Natural killer cell (primary cell): ENCODE data around the gene CHRNA3. TPM values are rescaled to one million over a fixed set of nuclear protein-coding genes. Genes with fewer than 3 reads are reported as not detected.

Experiments used
- ATAC-seq, 3 donors: fragments of 150-1000 bp in 2 of 3; fragments of 200-7000 bp in 1 of 3; cut with Tn5 transposase; 1 replicate in 1 of 3; 2 replicates in 2 of 3; pipeline ENCODE4 v1.10.0; 2021; ENCODE audit warnings: mild to moderate bottlenecking in 2 of 3, moderate library complexity in 2 of 3
- DNase-seq, 2 donors: peaks; one replicate each; pipeline versions ENCODE4 v3.0.0 to v3.0.0-alpha.2; 2013 to 2021; ENCODE audit warnings: mixed read lengths in 1 of 2
- H3K27ac ChIP-seq: one replicate; pipeline ENCODE4 v1.5.1; 2013; ENCODE audit warnings: mild to moderate bottlenecking, low read length
- H3K27me3 ChIP-seq: one replicate; pipeline ENCODE4 v1.6.1; 2013; ENCODE audit warnings: low read length; ENCODE audit not compliant: control insufficient read depth, insufficient read depth
- H3K36me3 ChIP-seq: one replicate; pipeline ENCODE4 v1.6.1; 2013; ENCODE audit warnings: low read length; ENCODE audit not compliant: control insufficient read depth, insufficient read depth
- H3K4me1 ChIP-seq: one replicate; pipeline ENCODE4 v1.6.1; 2013; ENCODE audit warnings: low read length; ENCODE audit not compliant: control insufficient read depth, insufficient read depth
- H3K4me3 ChIP-seq: one replicate; pipeline ENCODE4 v1.5.1; 2013; ENCODE audit warnings: low read length
- H3K9me3 ChIP-seq: one replicate; pipeline ENCODE4 v1.6.1; 2013; ENCODE audit warnings: low read length; ENCODE audit not compliant: control insufficient read depth, insufficient read depth
- H3K27ac Mint-ChIP-seq, 2 donors: one replicate each; pipeline ENCODE4 v1.8.0; 2022; ENCODE audit warnings: mild to moderate bottlenecking in 2 of 2, mixed read lengths in 2 of 2, moderate library complexity in 1 of 2
- H3K27me3 Mint-ChIP-seq, 2 donors: one replicate each; pipeline ENCODE4 v1.8.0; 2022; ENCODE audit warnings: low read depth in 2 of 2, mixed read lengths in 2 of 2
- H3K36me3 Mint-ChIP-seq: one replicate; pipeline ENCODE4 v1.8.0; 2022; ENCODE audit warnings: mixed read lengths
- H3K4me1 Mint-ChIP-seq, 2 donors: one replicate each; pipeline ENCODE4 v1.8.0; 2022; ENCODE audit warnings: mixed read lengths in 2 of 2
- H3K4me3 Mint-ChIP-seq: one replicate; pipeline ENCODE4 v1.8.0; 2022; ENCODE audit warnings: mild to moderate bottlenecking, moderate library complexity, mixed read lengths
- H3K9me3 Mint-ChIP-seq, 2 donors: one replicate each; pipeline ENCODE4 v1.8.0; 2022; ENCODE audit warnings: mixed read lengths in 2 of 2
- CTCF ChIP-seq: fragments of 200-600 bp; IDR thresholded peaks from one replicate; pipeline ENCODE4 v1.8.0; 2022; ENCODE audit warnings: antibody characterized with exemption
- WGBS: methylation state at CpG from one replicate; pipeline ENCODE4 v1.1.7; 2013; ENCODE audit warnings: missing lambda C conversion rate; ENCODE audit not compliant: insufficient coverage; 5-methylcytosine and 5-hydroxymethylcytosine counted together
- intact Hi-C: fragments of 100-400 bp; cut with micrococcal nuclease; formaldehyde crosslinking; loops from one replicate; pipeline ENCODE4 v1.14.2; 2022
- total RNA-seq, 4 donors: library from RNA; stranded (reverse); fragments of 120-200 nt in 1 of 4; gene quantifications; one replicate each; pipeline versions ENCODE4 v1.2.3 to v1.2.4, GENCODE V29; 2013 to 2022

Gene CHRNA3
- total RNA-seq, 3 donors from 2014 or later (not counting 1 experiment from before 2014, with no cell fraction given) = not detected

GRCh38 chr15:78565951-78566774, 54.6 kb downstream of the CHRNA3 start:
- WGBS = 6% methylated on average over 16 of the region's 19 CpGs
- H3K27ac ChIP-seq = no peak overlapping the region
- ATAC-seq (peak in 1 of 3 donors; percentile 12), DNase-seq (peak in 1 of 2 donors; percentile 25)
- Mint-ChIP-seq H3K27me3 (peaks cover 19 to 23% of the 10 kb centered on the region in 2 donors), H3K4me1 (peaks cover 22 to 23% of the 10 kb centered on the region in 2 donors), H3K27ac (peak overlapping the region in 1 of 2 donors; percentile 86), H3K36me3 (no peaks in the 10 kb centered on the region), H3K4me3 (peak overlapping the region; percentile 89), H3K9me3 (no peaks in the 10 kb centered on the region)
- no peaks in the 10 kb centered on the region for H3K9me3 ChIP-seq
- H3K27me3 ChIP-seq = peaks cover 5% of the 10 kb centered on the region
- no peak for TF ChIP-seq CTCF
- peak overlapping the region; percentile 49 for H3K4me3 ChIP-seq
- peaks cover 17% of the 10 kb centered on the region for H3K4me1 ChIP-seq
- no peaks in the 10 kb centered on the region for H3K36me3 ChIP-seq
- intact Hi-C loops = no loop called here

- H3K9me3 Mint-ChIP-seq = no peaks in the 10 kb centered on the region
- H3K27me3 Mint-ChIP-seq = peaks cover 16 to 19% of the 10 kb centered on the region in 2 donors
- intact Hi-C loops = no loop called here
- no peaks in the 10 kb centered on the region for H3K36me3 Mint-ChIP-seq
- Histone ChIP-seq H3K9me3 (no peaks in the 10 kb centered on the region), H3K4me1 (peaks cover 17% of the 10 kb centered on the region), H3K4me3 (peak within 1 kb of the TSS; percentile 69), H3K36me3 (no peaks in the 10 kb centered on the region), H3K27me3 (peaks cover 5% of the 10 kb centered on the region), H3K27ac (no peak within 1 kb of the TSS)
- under 1% methylated on average over 75 of the region's 75 CpGs for WGBS
- ATAC-seq = peak; percentile 74 to 80 (median 80)
- TF ChIP-seq CTCF = no peak
- peak within 1 kb of the TSS; percentile 89 for H3K4me3 Mint-ChIP-seq
- H3K27ac Mint-ChIP-seq = peak within 1 kb of the TSS; percentile 14 to 86
- peak; percentile 52 to 76 for DNase-seq
- peaks cover 22 to 23% of the 10 kb centered on the region in 2 donors for H3K4me1 Mint-ChIP-seq
Measured at GRCh38 chr15:78565097-78565950, 55.5 kb downstream of the CHRNA3 start, which contains the start of gene CHRNA5. TSS of gene CHRNA5 (plus strand) at chr15:78565520. CDS start at chr15:78565720, 200 bp downstream.

GRCh38 chr15:78564743-78565096, 56.1 kb downstream of the CHRNA3 start:
- Mint-ChIP-seq H3K4me1 (peaks cover 22 to 23% of the 10 kb centered on the region in 2 donors), H3K27ac (peak overlapping the region; percentile 14 to 86), H3K36me3 (no peaks in the 10 kb centered on the region), H3K4me3 (peak overlapping the region; percentile 89), H3K9me3 (no peaks in the 10 kb centered on the region), H3K27me3 (peaks cover 16 to 19% of the 10 kb centered on the region in 2 donors)
- H3K36me3 ChIP-seq = no peaks in the 10 kb centered on the region
- no peaks in the 10 kb centered on the region for H3K9me3 ChIP-seq
- H3K4me3 ChIP-seq = peak overlapping the region; percentile 69
- ATAC-seq = peak in 2 of 3 donors; percentile 21 to 39
- peaks cover 17% of the 10 kb centered on the region for H3K4me1 ChIP-seq
- WGBS = 30% methylated on average over 11 of the region's 11 CpGs
- H3K27me3 ChIP-seq = peaks cover 5% of the 10 kb centered on the region
- TF ChIP-seq CTCF = no peak
- H3K27ac ChIP-seq = no peak overlapping the region
- DNase-seq = no peak
- intact Hi-C loops = no loop called here
